Trophoblast cell (in vitro differentiated cells and primary cell): ENCODE results near the gene CFAP141.

ENCODE experiments used
- DNase-seq, 2 donors: peaks; one replicate each; pipeline ENCODE4 v3.0.0-alpha.2; 2016
- H2AFZ ChIP-seq: 2 replicates; pipeline ENCODE4 v1.6.1; 2013; ENCODE audit warnings: low read length, moderate library complexity, mild to moderate bottlenecking; ENCODE audit not compliant: insufficient read depth, poor library complexity
- H2AK5ac ChIP-seq: 2 replicates; pipeline ENCODE4 v1.6.1; 2013; ENCODE audit warnings: mild to moderate bottlenecking, low read length
- H2BK120ac ChIP-seq: 2 replicates; pipeline ENCODE4 v1.6.1; 2013; ENCODE audit warnings: low read length, mild to moderate bottlenecking, moderate library complexity; ENCODE audit not compliant: insufficient read depth, poor library complexity
- H2BK12ac ChIP-seq: 2 replicates; pipeline ENCODE4 v1.6.1; 2013; ENCODE audit warnings: mild to moderate bottlenecking, low read length, moderate library complexity
- H2BK5ac ChIP-seq: 2 replicates; pipeline ENCODE4 v1.6.1; 2013; ENCODE audit warnings: low read length, low read depth, moderate library complexity, mild to moderate bottlenecking; ENCODE audit not compliant: poor library complexity
- H3K14ac ChIP-seq: 2 replicates; pipeline ENCODE4 v1.6.1; 2013; ENCODE audit warnings: mild to moderate bottlenecking, low read length
- H3K18ac ChIP-seq: 2 replicates; pipeline ENCODE4 v1.6.1; 2013; ENCODE audit warnings: mild to moderate bottlenecking, low read length
- H3K23ac ChIP-seq: 2 replicates; pipeline ENCODE4 v1.6.1; 2013; ENCODE audit warnings: low read length
- H3K27ac ChIP-seq: 2 replicates; pipeline ENCODE4 v1.5.1; 2013; ENCODE audit warnings: low read depth, mild to moderate bottlenecking, inconsistent platforms, low read length, moderate library complexity
- H3K27me3 ChIP-seq: 2 replicates; pipeline ENCODE4 v1.6.1; 2013; ENCODE audit warnings: inconsistent platforms, mild to moderate bottlenecking, low read length, moderate library complexity; ENCODE audit not compliant: insufficient read depth
- H3K36me3 ChIP-seq, 2 experiments: 1 replicate in 1 of 2; 2 replicates in 1 of 2; pipeline ENCODE4 v1.6.1; 2013; ENCODE audit warnings: low read length in 2 of 2, mild to moderate bottlenecking in 2 of 2, moderate library complexity in 1 of 2; ENCODE audit not compliant: insufficient read depth in 2 of 2, control insufficient read depth in 1 of 2
- H3K4ac ChIP-seq: 2 replicates; pipeline ENCODE4 v1.6.1; 2013; ENCODE audit warnings: low read depth, mild to moderate bottlenecking, low read length, moderate library complexity
- H3K4me1 ChIP-seq, 2 experiments: 1 replicate in 1 of 2; 2 replicates in 1 of 2; pipeline ENCODE4 v1.6.1; 2013; ENCODE audit warnings: low read length in 2 of 2, mild to moderate bottlenecking in 2 of 2, moderate library complexity in 1 of 2; ENCODE audit not compliant: insufficient read depth in 2 of 2, control insufficient read depth in 1 of 2
- H3K4me2 ChIP-seq: 2 replicates; pipeline ENCODE4 v1.6.1; 2013; ENCODE audit warnings: inconsistent platforms, mild to moderate bottlenecking, low read length, moderate library complexity
- H3K4me3 ChIP-seq: 2 replicates; pipeline ENCODE4 v1.5.1; 2013; ENCODE audit warnings: mild to moderate bottlenecking, low read depth, low read length, inconsistent platforms
- H3K79me1 ChIP-seq: one replicate; pipeline ENCODE4 v1.6.1; 2013; ENCODE audit warnings: low read length
- H3K79me2 ChIP-seq: 2 replicates; pipeline ENCODE4 v1.6.1; 2013; ENCODE audit warnings: low read length, mild to moderate bottlenecking; ENCODE audit not compliant: control insufficient read depth, insufficient read depth, poor library complexity
- H3K9ac ChIP-seq: 2 replicates; pipeline ENCODE4 v1.6.1; 2013; ENCODE audit warnings: mild to moderate bottlenecking, low read length
- H3K9me3 ChIP-seq: 2 replicates; pipeline ENCODE4 v1.6.1; 2013; ENCODE audit warnings: low read depth, mild to moderate bottlenecking, control low read depth, inconsistent platforms, low read length; ENCODE audit not compliant: insufficient read depth
- H4K12ac ChIP-seq: 2 replicates; pipeline ENCODE4 v1.6.1; 2013; ENCODE audit warnings: low read depth, mild to moderate bottlenecking, low read length, moderate library complexity
- H4K8ac ChIP-seq: 2 replicates; pipeline ENCODE4 v1.6.1; 2013; ENCODE audit warnings: low read depth, mild to moderate bottlenecking, low read length, moderate library complexity
- H4K91ac ChIP-seq: one replicate; pipeline ENCODE4 v1.6.1; 2013; ENCODE audit warnings: low read depth, mild to moderate bottlenecking, low read length, moderate library complexity
- WGBS: extraction: QIAGEN DNeasy Blood & Tissue Kit; methylation state at CpG from one replicate; pipeline ENCODE4 v1.1.7; 2013; ENCODE audit warnings: missing lambda C conversion rate; ENCODE audit not compliant: insufficient read length, insufficient coverage; ENCODE audit errors: extremely low coverage; 5-methylcytosine and 5-hydroxymethylcytosine counted together

CFAP141 gene

GRCh38 chr1:154171880-154172279 lies 34.3 kb downstream of the CFAP141 start:
- Histone ChIP-seq H2BK5ac (no peak overlapping the region), H3K4ac (no peak overlapping the region), H4K8ac (no peak overlapping the region), H4K91ac (no peak overlapping the region), H3K79me2 (no peaks in the 10 kb centered on the region), H3K14ac (no peak overlapping the region), H3K18ac (no peak overlapping the region), H3K36me3 (peaks cover 38 to 76% of the 10 kb centered on the region in 2 experiments), H3K4me1 (peaks cover 0 to 3% of the 10 kb centered on the region in 2 experiments), H3K9me3 (no peaks in the 10 kb centered on the region), H3K4me3 (no peak overlapping the region), H2BK120ac (no peak overlapping the region), H3K9ac (no peak overlapping the region), H2AFZ (no peak overlapping the region), H3K23ac (no peak overlapping the region), H3K4me2 (no peak overlapping the region), H3K27ac (no peak overlapping the region), H2BK12ac (no peak overlapping the region), H4K12ac (no peak overlapping the region), H3K79me1 (no peaks in the 10 kb centered on the region), H2AK5ac (no peak overlapping the region), H3K27me3 (no peaks in the 10 kb centered on the region)
- DNase-seq, result no peak
- WGBS, result no CpG with 5 or more reads among the region's 5 CpGs

- H3K9ac ChIP-seq, result no peak overlapping the region
- no peak for DNase-seq
- H3K27me3 ChIP-seq, result no peaks in the 10 kb centered on the region
- H2BK5ac ChIP-seq, result no peak overlapping the region
- peaks cover 45 to 82% of the 10 kb centered on the region in 2 experiments for H3K36me3 ChIP-seq
- no peak overlapping the region for H3K4me2 ChIP-seq
- no peak overlapping the region for H3K27ac ChIP-seq
- H4K91ac ChIP-seq, result no peak overlapping the region
- H4K12ac ChIP-seq, result no peak overlapping the region
- H2AK5ac ChIP-seq, result no peak overlapping the region
- no peak overlapping the region for H2AFZ ChIP-seq
- H4K8ac ChIP-seq, result no peak overlapping the region
- no peaks in the 10 kb centered on the region for H3K4me1 ChIP-seq
- WGBS, result no CpG with 5 or more reads among the region's 4 CpGs
- no peaks in the 10 kb centered on the region for H3K79me2 ChIP-seq
- no peak overlapping the region for H3K4me3 ChIP-seq
- no peak overlapping the region for H2BK120ac ChIP-seq
- no peak overlapping the region for H2BK12ac ChIP-seq
- H3K18ac ChIP-seq, result no peak overlapping the region
- H3K9me3 ChIP-seq, result no peaks in the 10 kb centered on the region
- no peak overlapping the region for H3K23ac ChIP-seq
- H3K4ac ChIP-seq, result no peak overlapping the region
- H3K14ac ChIP-seq, result no peak overlapping the region
- H3K79me1 ChIP-seq, result no peaks in the 10 kb centered on the region
Observed at GRCh38 chr1:154171223-154171583, 34.9 kb downstream of the CFAP141 start.

- H2BK12ac ChIP-seq, result no peak overlapping the region
- H3K79me1 ChIP-seq, result no peaks in the 10 kb centered on the region
- no peak overlapping the region for H2BK5ac ChIP-seq
- H3K23ac ChIP-seq, result no peak overlapping the region
- H2AFZ ChIP-seq, result no peak overlapping the region
- no peak overlapping the region for H3K4ac ChIP-seq
- H4K8ac ChIP-seq, result no peak overlapping the region
- H3K4me2 ChIP-seq, result no peak overlapping the region
- no peak overlapping the region for H4K12ac ChIP-seq
- DNase-seq, result no peak
- H3K14ac ChIP-seq, result no peak overlapping the region
- no peak overlapping the region for H3K18ac ChIP-seq
- no peak overlapping the region for H3K4me3 ChIP-seq
- no peak overlapping the region for H2AK5ac ChIP-seq
- H3K36me3 ChIP-seq, result peaks cover 42 to 80% of the 10 kb centered on the region in 2 experiments
- H3K4me1 ChIP-seq, result no peaks in the 10 kb centered on the region
- no peak overlapping the region for H4K91ac ChIP-seq
- no peak overlapping the region for H3K27ac ChIP-seq
- no peak overlapping the region for H3K9ac ChIP-seq
- H3K79me2 ChIP-seq, result no peaks in the 10 kb centered on the region
- no peaks in the 10 kb centered on the region for H3K9me3 ChIP-seq
- H3K27me3 ChIP-seq, result no peaks in the 10 kb centered on the region
- H2BK120ac ChIP-seq, result no peak overlapping the region
Observed at GRCh38 chr1:154170547-154171222, 35.4 kb downstream of the CFAP141 start.

- H3K4me2 ChIP-seq, result no peak overlapping the region
- no peak overlapping the region for H3K4me3 ChIP-seq
- no peak overlapping the region for H4K8ac ChIP-seq
- DNase-seq, result no peak
- no peaks in the 10 kb centered on the region for H3K79me2 ChIP-seq
- H3K14ac ChIP-seq, result no peak overlapping the region
- no peak overlapping the region for H2BK5ac ChIP-seq
- no peak overlapping the region for H3K9ac ChIP-seq
- no peak overlapping the region for H2BK12ac ChIP-seq
- H3K18ac ChIP-seq, result no peak overlapping the region
- no peak overlapping the region for H2AK5ac ChIP-seq
- H3K4me1 ChIP-seq, result no peaks in the 10 kb centered on the region
- H2AFZ ChIP-seq, result no peak overlapping the region
- H4K91ac ChIP-seq, result no peak overlapping the region
- H3K23ac ChIP-seq, result no peak overlapping the region
- H3K27ac ChIP-seq, result no peak overlapping the region
- no peaks in the 10 kb centered on the region for H3K79me1 ChIP-seq
- H2BK120ac ChIP-seq, result no peak overlapping the region
- peaks cover 42 to 78% of the 10 kb centered on the region in 2 experiments for H3K36me3 ChIP-seq
- H3K4ac ChIP-seq, result no peak overlapping the region
- H4K12ac ChIP-seq, result no peak overlapping the region
- H3K9me3 ChIP-seq, result no peaks in the 10 kb centered on the region
- H3K27me3 ChIP-seq, result no peaks in the 10 kb centered on the region
Observed at GRCh38 chr1:154167461-154167860, 38.7 kb downstream of the CFAP141 start.
